Measurements from ENCODE around the gene AGPAT4. TPM values are rescaled to one million over a fixed set of nuclear protein-coding genes. Genes with fewer than 3 reads are reported as not detected.
A peak's percentile ranks its signal among the peaks of the same experiment; 100 is the strongest.
"Not testable (repeated sequence)": the region's sequence is repeated elsewhere in the genome, so short reads cannot be mapped to it uniquely, and the experiment has no call there.

Gene AGPAT4, protein sequence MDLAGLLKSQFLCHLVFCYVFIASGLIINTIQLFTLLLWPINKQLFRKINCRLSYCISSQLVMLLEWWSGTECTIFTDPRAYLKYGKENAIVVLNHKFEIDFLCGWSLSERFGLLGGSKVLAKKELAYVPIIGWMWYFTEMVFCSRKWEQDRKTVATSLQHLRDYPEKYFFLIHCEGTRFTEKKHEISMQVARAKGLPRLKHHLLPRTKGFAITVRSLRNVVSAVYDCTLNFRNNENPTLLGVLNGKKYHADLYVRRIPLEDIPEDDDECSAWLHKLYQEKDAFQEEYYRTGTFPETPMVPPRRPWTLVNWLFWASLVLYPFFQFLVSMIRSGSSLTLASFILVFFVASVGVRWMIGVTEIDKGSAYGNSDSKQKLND
- 4.1 and 6.6 TPM in 2 replicates for total RNA-seq
- polyA plus RNA-seq (2012): 6.7 TPM

DNA sequence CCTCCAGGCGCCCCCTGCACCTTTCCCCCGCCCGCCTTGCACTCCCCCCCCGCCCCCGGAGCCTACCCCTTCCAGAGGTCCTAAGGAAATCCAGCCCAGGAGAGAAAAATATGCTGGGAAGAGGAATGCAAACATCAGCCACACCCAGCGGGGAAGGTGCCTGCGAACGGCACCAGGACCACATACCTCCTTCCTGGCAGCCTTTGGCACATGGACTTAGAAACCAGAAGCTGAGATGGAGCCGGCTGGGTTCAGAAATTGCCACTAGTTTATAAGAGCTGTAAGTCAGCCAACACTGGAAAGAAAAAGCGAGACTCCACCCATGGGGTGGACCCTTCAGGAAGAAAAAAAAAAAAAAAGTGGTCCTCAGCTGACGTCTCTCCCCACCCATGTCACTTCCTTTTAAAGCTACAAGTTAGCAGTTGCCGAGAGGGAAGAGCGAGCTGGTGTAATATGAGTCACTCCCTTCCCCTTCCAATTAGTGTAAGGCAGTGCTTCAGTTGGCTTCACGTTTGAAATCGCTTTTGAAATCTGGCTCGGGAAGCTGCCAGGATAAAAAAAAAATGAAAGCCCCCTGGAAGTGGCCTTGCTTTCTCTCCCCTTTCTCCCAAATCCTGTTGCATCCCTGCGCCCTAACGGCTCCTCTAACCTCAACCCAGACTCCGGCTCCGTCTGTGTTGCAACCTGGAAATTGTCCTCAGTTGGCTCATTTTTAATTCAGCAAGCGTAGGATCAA lies at the start of gene AGPAT4:
Gene AGPAT4 (minus strand): TSS at position 310 of the 736 bp plus-strand sequence. CDS start 41,848 bp downstream, outside the sequence.
- DNase-seq (ENCODE audit: low read depth): peak; percentile 94

DNA sequence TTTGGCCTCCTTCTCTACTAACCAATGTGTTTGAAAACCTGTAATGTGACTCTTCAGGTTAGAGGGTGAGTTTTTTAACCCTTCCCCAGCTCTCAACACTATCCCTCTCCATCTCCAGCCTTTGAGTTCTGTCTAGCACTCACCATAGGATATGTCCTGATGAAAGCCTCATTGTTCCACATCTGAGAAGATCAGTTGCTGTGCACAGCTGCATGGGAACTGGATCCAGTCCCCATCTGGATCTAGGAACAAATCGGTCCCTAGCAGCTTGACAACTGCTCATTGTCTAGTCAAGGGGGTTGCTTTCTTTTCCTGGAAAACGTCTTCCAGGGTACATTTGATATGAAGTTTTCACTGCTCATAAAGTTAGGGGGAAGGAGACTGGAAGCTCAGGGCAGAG lies 45.4 kb upstream of the AGPAT4 start:
- no peak for DNase-seq (ENCODE audit: low read depth)

DNA sequence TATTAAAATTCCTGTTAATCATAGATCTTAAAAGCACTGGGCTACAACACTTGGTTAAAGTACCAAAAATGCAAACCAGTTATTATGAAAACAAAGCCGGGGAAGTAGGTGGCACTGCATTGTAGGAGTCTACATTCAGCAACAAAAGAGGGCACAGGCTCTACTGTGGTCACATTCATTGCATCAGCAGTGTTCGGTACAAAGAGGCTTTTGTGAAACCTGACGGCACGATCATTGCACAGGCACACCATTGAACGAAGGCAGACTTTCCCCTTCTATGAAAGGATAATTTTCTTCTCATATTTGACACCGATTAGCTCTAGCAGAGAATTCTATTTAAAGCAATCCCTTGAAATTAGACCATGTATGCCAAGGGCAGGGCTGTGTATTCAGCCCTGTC lies 44.6 kb upstream of the AGPAT4 start:
- DNase-seq (ENCODE audit: low read depth): no peak

DNA sequence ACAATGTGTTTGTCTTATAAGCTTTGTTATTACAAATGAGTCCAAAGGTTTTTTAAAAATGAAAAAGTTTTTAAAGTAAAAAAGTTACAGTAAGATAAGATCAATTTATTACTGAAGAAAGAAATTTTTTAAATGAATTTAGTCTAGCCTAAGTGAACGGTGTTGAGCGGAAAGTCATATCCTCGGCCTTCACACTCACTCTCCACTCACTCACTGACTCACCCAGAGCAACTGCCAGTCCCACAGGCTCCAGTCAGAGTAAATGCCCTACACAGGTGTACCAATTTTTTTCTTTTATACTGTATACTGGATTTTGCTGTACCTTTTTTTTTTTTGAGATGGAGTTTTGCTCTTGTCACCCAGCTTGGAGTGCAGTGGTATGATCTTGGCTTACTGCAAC lies 42.7 kb upstream of the AGPAT4 start:
- no peak for DNase-seq (ENCODE audit: low read depth)

DNA sequence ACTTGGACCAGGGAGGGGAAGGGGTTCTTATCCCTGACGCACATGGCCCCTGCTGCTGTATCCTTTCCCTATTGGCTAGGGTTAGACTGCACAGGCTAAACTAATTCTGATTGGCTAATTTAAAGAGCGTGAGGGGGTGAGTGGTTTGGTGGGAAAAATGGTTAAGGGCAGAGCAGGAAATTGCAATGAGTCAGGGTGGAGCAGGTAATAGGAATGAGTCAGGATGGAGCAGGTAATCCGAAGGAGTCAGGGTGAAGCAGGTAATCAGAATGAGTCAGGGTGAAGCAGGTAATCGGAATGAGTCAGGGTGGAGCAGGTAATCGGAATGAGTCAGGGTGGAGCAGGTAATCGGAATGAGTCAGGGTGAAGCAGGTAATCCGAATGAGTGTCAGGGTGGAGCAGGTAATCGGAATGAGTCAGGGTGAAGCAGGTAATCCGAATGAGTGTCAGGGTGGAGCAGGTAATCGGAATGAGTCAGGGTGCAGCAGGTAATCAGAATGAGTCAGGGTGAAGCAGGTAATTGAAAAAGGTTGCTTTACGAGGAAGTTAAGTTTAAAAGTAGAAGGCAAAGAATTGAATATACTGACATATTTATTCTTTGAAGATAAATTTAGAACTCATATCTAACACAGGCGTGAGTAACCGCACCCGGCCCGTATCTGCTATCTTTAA lies 41.5 kb upstream of the AGPAT4 start:
- not testable (repeated sequence) for DNase-seq (ENCODE audit: low read depth)

DNA sequence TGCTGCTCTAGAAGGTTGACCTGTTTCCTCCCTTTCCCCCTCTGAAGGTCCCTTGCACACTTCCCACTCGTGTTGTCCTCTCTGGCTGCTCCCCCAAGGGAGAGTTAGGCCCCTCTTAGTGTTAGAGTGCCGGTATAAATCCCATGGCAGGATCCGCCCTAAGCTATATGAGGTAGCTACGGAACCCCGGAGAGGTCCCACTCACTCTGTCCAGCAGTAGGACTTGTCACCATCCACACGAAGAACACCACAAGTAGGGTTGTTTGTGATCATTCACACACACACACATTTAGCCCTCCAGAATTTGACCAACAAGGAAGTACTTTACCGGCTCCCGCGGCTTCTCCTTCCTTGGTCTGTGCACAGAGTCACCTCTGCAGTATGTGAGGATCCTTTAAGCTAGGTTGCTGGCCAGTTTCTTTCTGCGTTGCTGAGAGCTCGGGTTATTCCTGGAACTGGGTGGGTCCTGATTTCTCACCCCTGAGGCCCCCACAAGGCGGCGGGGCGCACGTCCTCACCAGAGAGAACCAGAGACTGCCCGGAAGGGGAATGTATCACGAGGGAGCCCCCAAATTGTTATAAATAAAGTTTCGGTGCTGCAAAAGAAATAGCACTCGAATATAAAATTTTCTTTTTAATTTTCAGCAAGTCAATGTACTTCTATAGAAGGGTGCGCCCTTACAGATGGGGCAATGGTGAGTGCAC lies 40.8 kb upstream of the AGPAT4 start:
- not testable (repeated sequence) for DNase-seq (ENCODE audit: low read depth)

DNA sequence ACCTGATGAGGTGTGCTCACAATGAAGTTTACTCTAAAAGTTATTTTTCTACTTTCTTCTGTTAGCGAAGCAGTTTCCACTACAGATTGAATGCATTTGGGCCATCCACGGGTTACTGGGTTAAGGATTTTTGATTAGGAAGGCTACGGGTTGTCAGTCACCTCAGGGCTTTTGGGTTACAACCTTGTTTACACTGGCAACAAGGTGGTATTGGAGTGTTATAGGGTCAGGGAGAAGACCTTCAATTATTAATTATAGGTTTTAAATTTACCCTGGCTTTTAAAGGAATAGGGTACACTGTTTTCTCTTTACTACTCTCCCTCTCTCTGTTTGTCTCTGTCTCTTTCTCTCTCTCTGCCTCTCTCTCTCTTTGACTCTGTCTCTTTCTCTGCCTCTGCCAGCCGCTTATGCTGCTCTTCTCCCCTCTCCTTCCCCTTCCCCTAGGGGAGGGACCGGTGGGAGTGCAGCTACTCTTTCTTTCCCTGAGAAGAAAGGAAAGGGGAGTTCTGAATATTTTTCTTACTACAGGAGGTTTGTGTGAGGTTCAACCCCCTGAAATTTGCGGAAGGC lies 40.2 kb upstream of the AGPAT4 start:
- DNase-seq (ENCODE audit: low read depth): no peak

DNA sequence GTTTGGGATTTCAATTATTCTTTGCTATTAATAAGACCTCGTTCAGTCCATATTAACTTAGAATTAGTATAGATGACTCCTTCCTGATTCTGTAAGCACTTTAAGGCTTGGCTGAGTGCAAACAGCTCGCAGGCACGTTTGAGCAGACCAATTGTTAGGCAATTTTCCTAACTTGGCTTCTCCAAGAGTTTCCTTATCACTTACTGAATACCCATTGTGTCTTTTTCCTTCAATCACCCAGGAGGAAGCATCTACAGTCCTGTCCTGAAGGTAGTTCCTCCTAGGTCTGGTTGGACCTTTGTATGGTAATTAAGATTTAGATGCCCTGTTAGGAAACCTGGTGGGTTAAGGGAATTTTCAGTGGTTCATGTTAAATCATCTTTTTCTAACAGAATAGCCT lies 39.6 kb upstream of the AGPAT4 start:
- not testable (repeated sequence) for DNase-seq (ENCODE audit: low read depth)

DNA sequence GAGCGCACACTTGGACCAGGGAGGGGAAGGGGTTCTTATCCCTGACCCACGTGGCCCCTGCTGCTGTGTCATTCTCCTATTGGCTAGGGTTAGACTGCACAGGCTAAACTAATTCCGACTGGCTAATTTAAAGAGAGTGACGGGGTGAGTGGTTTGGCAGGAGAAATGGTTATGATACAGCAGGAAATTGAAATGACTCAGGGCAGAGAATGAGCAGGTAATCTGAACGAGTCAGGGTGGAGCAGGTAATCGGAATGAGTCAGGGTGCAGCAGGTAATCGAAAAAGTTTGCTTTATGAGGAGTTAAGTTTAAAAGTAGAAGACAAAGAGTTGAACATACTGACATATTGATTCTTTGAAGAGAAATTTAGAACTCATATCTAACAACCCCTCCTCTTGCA lies 35.9 kb upstream of the AGPAT4 start:
- DNase-seq (ENCODE audit: low read depth): not testable (repeated sequence)

DNA sequence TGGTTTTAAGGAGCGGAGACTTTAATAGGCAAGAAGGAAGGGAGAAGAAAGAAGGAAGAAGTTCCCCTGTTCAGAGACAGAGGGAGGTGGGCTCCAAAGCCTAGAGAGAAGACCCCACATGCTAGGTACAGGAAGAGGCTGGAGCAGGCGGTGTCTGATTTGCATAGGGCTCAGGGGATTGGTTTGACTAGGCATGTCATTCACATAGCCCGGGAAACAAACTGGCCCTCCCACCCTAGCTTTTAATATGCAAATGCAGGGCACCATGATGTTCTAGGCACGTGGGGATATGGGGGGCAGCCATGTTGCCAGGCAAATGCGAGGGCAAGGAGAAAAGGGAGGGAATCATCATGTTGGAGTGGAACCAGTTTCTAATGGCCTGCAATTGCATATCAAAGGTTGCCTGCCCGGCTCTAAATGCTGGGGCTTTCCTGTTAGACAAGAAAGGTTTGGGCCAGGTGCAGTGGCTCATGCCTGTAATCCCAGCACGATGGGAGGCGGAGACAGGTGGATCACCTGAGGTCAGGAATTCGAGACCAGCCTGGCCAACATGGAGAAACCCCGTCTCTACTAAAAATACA lies 34.3 kb upstream of the AGPAT4 start:
- no peak for DNase-seq (ENCODE audit: low read depth)

DNA sequence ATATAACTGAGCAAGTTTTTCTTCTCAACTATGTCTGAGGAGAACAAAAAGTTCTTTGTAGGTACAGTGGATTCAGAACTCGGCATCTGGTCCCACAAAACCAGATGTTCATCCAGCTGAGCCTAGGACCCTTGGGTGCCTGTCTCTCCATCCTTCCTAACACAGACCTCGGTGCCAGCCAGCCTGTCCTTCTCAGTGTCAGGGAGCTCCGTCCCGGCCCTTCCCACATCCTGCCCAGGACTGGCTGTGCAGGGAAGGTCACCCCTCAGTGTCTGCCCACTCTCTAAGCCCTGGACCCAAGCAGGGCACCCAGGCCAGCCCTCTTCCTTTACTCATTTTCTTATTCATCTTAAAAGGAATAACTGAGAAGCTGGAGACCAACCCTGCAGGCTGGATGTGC lies 32.0 kb upstream of the AGPAT4 start:
- no peak for DNase-seq (ENCODE audit: low read depth)

DNA sequence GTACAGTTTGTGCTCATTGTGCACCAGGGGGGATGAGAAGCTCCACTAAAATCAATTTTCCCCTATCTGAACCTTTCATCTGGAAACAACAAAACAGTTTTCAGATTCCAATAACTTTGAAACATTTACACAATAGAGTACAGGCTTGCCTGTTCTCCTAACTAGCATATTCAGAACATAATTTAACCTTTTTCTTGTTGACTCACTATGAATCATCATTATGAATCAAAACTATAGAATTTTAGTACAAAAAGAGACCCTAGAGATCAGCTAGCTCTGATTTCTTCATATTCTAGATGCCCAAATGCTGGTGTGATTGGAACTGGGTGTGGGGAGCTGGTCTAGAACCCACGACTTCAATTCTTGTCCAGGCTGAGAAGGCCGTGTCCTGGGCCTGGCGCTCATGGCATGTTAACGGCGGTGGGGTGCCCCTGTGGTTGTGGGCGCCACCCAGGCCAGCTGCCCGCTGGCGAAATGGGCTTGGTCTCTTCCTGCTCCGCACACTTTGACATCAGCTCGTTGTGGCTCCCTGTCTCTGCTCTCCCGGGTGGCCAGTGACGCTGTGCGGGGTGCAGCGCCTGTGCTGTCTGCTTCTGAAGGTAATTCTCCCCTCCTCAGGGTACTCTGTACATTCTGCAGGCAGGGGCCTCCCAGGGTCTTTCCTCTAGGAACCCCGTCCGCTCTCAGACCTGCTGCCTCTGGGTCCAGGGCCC lies 29.9 kb upstream of the AGPAT4 start:
- no peak for DNase-seq (ENCODE audit: low read depth)

DNA sequence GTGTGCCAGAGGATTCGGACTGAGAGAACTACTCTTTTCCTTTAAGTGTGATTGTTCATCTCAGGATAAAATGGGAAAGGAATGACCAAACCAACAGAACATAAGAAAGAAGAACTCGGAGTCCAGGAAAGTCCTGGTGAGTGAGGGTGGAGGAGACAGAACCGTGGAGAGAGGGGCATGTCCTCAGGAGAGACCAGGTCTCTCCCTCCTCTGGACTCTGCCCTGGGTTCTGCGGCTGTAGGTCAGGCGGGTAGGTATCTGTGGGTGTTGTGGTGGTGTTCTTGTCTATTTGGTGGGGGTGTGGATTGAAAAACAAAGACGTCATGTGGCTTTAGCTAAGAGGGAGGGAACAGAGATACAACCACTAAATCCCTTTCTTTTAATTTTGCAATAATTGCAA lies 29.1 kb upstream of the AGPAT4 start:
- DNase-seq (ENCODE audit: low read depth): no peak

DNA sequence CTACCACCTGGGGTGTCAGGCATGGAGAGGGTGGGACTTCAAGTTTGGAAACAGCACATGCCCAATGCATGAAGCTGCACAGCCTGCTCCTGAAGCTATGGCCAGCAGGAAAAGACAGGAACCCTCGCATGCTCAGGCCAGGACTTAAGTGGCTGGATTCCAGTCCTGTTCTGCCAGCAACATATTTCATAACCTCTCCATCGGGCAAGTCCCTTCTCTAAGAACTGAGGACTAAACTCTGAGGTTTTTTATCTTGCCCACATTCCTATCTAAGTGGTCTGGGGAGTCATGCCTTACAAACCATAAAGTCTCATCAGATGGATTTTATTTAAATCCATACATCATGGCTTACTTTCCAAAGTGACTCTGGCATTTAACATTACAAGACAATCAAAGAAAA lies 27.5 kb upstream of the AGPAT4 start:
- peak; percentile 19 for DNase-seq (ENCODE audit: low read depth)

DNA sequence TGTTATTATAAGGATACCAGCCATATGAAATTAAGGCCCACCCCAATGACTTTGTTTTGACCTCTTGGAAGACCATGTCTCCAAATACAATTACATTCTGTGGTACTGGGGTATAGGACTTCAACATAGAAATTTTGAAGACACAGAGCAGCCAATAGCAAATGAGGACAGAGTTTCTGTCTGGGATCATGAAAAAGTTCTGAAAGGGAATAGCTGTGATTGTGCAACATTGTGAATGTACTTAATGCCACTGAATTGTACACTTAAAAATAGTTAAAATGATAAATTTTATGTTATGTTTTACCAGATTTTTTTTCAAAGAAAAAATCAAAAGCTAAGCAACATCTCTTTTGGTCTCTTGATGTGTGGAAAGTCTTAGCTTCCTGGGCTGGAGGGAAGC lies 27.0 kb upstream of the AGPAT4 start:
- DNase-seq (ENCODE audit: low read depth): no peak

DNA sequence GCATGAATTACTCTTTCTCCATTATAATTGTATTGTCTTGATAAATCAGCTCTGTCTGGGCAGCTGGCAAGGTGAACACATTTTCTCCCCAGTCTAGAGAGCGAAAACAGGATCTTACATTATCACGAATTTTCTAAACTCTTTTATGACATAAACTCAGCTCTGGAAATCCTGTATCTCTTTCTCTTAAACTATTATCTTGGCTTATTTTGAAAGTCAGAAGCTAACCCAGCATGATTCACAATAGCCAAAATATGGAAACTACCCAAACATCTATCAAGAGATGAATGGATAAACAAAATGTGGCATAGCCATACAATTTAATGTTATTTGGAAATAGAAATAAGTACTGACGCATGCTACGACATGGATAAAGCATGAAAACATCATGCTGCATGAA lies 25.9 kb upstream of the AGPAT4 start:
- no peak for DNase-seq (ENCODE audit: low read depth)

DNA sequence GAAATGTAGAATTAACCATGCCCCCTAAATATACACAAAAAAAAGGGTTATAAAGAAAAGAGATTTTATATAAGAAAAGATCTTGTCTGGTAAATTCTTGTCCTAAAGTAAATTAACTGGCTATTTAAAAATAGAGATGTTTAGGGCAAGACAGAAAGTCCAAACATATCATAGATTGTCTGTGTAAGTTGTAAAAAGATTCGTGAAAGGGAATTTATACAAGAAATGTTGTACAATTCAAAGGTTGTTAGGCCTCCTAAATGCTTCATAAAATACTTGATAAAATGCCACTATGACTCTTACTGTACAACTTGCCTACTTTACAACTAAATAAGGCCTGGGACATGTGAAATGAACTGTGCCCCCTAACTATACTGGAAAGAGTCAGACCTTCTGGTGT lies 21.9 kb upstream of the AGPAT4 start:
- no peak for DNase-seq (ENCODE audit: low read depth)

DNA sequence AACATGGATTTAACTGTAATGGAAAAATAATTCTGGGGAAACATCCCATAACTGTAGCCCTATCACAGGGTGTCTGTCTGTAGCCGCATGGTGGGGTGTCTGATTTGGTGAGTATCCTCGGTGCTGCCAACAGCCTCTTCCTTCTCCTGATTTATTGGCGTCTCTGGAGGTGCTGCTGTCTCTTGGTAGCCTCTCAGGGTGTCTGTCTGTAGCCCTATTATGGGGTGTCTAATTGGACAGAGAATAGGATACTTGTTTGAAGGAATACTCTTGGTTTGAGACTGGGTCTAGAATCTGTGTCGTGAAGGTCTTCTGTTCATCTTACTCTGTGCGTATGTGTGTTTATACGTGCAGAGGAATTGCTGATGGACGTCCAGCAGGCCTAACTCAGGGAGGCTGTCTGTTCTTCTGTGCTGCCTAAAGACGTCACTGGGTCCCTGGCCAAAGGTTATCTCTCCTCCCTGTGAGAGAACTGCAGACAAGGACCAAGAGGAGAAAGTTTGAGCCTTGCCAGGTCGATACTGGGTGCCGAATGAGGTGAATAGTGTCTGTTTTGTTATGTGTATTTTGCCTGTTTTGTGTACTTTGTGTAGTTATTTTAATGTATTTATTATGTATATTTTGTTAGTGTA lies 18.9 kb upstream of the AGPAT4 start:
- DNase-seq (ENCODE audit: low read depth): no peak

DNA sequence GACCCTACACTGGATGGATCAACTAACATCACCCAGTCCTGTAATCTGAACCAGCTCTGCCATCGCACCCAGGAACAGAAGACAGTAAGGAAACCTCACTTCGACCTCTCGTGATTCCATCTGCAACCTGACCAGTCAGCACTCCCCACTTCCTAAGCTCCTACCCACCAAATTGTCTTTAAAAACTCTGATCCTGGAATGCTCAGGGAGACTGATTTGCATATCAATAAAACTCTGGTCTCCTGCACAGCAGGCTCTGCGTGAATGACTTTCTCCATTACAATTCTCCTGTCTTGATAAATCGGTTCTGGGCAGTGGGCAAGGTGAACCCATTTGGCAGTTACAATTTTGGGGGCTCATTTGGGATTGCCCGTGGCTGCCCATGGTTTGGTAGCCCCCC lies 18.3 kb upstream of the AGPAT4 start:
- no peak for DNase-seq (ENCODE audit: low read depth)

DNA sequence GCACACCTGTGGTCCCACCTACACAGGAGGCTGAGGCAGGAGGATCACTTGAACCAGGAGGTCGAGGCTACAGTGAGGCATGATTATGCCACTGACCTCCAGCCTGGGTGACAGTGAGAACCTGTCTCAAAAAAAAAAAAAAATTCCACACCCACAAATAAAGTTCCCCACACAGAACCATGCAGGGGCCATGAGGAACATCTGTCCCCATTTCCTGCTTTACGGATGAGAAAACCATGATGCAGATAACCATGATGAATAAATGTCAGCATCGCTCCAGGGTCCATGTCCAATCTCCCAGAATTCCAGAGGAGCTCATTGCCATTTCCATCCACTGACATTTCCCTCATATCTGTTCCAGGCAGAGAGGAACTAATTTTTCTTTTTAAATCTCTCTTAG lies 16.9 kb upstream of the AGPAT4 start:
- no peak for DNase-seq (ENCODE audit: low read depth)

Data from myocyte (in vitro differentiated cells).